Activated CD4-positive, CD25-positive, alpha-beta regulatory T cell treated with anti-CD3 and anti-CD28 coated beads, Interleukin-2, amount 50 U/mL, for 24 hours (primary cell): ENCODE results near the gene TRIM51.
"Not testable (repeated sequence)": the region's sequence is repeated elsewhere in the genome, so short reads cannot be mapped to it uniquely, and the experiment has no call there.

Experiments
- ATAC-seq, 2 donors: fragments of 150-1000 bp; cut with Tn5 transposase; one replicate each; pipeline ENCODE4 v1.10.0; 2021; ENCODE audit warnings: mild to moderate bottlenecking in 1 of 2, moderate library complexity in 1 of 2

The TRIM51 gene, protein sequence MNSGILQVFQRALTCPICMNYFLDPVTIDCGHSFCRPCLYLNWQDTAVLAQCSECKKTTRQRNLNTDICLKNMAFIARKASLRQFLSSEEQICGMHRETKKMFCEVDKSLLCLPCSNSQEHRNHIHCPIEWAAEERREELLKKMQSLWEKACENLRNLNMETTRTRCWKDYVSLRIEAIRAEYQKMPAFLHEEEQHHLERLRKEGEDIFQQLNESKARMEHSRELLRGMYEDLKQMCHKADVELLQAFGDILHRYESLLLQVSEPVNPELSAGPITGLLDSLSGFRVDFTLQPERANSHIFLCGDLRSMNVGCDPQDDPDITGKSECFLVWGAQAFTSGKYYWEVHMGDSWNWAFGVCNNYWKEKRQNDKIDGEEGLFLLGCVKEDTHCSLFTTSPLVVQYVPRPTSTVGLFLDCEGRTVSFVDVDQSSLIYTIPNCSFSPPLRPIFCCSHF

DNA sequence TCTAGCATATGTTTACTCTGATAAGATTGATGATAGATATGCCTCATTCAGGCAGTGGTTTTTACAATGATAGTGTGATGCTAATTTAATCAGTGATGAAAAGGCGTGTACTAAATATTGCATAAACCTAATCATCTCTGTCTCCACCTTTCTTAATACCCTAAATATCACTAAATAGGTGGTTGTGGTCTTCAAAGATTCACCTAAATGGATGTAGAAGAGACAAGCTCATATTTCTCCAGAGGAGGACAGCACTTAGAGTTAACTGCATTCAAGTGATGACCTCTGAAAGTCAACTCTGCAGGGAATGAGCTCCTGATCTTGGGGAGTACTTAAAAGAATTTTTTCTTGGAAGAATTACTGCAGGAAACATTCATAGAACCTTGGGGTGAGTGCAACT lies at the start of gene TRIM51:
Gene TRIM51 (plus strand): TSS at position 301 of the 400 bp plus-strand sequence. CDS start 2,132 bp downstream, outside the sequence.
- ATAC-seq: not testable (repeated sequence)

DNA sequence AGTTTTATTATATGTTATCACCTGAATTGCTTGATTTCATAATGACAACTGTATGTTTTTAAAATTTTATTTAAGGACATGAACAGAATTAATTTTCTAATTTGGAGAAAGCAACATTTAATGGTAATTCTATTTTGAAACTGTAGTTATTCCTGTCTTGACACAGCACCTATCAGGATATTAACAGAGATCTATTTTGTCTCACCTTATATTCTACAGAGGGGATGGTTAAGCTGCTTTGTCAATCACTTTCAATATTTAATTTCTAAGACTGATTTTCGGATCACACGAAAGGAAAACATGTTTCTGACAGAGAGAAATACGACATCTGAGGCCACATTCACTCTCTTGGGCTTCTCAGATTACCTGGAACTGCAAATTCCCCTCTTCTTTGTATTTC lies 44.6 kb upstream of the TRIM51 start, which contains the start of gene OR5D16:
Gene OR5D16 (plus strand): TSS at position 301 of the 400 bp plus-strand sequence. CDS start 0 bp downstream, at position 301.
- ATAC-seq: no peak

DNA sequence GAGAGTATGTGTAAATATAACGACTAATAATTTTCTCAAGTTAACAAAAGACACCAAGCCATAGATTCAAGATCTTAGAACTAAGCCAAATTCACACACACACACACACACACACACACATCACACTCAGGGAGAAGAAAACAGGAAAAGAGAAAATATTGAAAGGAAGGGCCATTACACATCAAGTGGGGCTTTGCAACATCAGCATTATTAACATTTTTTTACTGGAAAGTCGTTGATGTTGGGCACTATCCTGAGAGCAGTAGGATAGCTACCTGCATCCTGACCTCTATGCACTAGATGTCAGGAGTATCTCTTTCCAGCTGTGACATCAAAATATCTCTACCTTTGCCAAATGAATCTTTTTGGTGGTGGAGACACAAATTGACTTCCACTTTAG lies 35.6 kb upstream of the TRIM51 start:
- no peak for ATAC-seq

DNA sequence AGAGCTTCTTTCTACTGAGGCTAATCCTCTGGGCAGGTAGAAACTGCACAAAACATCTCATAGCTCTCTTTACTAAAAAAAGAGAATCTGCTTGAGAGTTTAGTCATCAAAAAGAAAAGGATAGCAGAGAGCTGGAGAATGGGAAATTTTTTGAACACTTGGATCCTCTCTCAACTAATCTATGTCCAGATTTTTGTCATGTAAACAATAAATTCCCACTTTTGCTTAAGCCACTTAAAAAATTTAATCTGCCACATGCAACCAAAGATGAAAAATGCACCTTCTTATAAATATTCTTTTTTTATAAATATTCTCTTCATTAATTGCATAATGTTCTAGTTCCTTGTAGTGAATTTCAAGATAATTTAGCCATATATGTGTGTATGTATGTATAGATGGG lies 34.1 kb upstream of the TRIM51 start:
- no peak for ATAC-seq

DNA sequence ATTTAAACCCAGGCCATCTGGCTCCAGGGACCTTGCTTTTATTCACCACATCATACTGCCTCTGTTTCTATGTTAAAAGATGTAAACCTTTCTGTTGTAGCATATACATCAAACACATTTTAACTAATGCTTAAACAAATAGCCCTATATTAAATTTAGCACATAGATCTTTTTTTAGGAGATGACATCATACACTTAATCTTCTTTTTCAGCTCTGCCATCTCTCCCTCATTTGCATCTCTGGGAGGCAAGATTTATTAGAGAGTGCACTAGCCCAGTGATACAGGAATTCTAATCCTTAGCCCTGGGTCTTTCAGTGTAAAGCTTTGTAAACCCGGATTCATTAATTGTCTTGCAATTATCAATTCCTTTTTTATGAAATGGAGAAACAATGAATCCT lies 31.0 kb upstream of the TRIM51 start:
- no peak for ATAC-seq

DNA sequence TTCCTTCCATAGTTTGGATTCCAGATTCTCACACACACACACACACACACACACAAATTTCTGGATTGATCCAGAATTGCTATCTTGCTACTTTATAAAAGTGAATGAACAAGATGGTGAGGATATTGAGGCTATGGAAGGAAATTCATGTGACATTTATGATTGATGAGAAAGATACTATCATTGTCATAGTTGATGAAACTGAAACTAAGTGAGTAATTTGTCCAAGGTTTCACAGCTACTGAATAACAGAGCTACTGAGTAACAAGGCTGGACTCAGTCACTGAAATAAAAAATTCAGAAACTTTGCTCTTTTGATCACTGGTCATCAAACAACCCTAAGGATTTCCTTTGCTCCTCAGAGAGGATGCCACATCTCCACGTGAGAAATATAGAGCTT lies 28.4 kb upstream of the TRIM51 start:
- ATAC-seq: no peak

DNA sequence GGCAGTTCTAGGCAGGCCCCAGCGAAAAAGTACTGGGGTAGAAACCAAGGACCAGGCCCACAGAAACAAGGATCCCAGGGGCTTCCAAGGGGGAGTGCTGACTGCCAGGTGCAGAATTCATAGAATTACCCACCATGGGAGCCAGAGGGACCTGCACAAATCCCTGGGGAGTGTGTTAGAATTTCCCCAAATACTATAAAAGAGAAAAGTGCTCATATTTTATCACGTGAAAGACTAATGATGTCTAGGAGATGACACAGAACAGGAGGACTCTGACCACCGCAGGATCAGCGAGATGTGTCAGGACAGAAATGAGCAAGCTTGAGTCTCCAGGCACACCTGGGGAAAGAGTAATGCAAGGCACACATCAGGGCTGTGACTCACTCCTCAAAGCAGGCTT lies 15.7 kb upstream of the TRIM51 start:
- not testable (repeated sequence) for ATAC-seq

DNA sequence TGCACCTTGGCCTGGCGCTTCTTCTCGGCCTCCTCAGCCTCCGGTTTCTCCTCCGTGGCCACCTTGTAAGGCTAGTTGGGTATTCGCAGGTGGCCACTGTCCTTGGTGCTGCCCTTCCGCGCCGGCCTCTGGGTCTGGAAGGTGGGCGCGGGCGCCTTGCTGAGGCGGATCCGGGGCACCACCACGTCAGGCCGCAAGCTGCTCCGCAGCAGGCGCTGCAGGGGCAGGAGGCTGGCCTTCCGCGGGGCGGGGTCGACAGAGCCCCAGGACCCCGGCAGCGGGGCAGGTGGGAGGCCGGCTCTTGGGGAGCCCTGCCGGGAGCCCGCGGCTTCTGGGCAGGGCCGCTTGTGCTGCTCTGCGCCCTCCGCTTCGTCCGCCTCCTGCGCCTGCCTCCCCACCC lies 10.4 kb upstream of the TRIM51 start:
- not testable (repeated sequence) for ATAC-seq

DNA sequence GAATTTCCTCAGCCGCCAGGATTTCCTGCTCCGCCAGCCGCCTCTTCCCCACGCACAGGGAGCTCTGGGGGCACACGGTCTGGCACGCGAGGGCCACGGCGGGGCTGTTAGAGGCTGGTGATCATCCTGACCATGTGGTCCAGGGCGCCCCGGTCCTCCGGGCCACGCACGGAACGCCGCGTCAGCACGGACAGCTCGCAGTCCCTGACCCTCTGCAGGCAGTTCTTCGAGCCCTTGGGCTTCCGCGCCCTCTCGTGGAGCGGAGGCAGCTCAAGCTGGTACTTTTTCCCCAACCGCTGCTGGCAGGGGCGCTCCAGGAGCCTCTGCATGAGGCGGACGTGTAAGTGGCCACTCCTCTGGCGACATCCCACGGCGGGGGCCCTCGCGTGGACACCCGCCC lies 10.0 kb upstream of the TRIM51 start:
- ATAC-seq: not testable (repeated sequence)

DNA sequence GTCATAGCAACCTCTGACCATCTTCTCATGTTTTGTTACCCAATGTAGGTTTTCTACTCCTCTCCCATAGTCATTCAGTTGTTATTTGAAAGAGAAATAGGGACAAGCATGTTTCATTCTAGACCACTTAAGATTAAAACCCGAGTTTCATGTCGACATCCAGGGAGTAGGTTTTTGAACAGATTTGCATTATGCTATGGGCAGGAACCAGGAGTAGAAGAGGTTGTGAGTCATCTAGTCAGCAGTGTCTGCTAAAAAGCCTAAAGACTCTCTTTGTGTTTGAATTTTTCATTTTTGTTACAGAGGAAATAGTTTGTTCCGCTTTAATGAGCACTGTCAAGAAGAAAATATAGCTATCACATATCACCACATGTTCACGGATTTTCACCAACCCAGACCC lies 1.9 kb downstream of the TRIM51 start:
- ATAC-seq: not testable (repeated sequence)

DNA sequence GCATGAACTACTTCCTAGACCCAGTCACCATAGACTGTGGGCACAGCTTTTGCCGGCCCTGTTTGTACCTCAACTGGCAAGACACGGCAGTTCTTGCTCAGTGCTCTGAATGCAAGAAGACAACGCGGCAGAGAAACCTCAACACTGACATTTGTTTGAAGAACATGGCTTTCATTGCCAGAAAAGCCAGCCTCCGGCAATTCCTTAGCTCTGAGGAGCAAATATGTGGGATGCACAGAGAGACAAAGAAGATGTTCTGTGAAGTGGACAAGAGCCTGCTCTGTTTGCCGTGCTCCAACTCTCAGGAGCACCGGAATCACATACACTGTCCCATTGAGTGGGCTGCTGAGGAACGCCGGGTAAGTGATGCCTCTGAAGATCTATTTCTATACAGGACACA lies 2.4 kb downstream of the TRIM51 start:
- not testable (repeated sequence) for ATAC-seq

DNA sequence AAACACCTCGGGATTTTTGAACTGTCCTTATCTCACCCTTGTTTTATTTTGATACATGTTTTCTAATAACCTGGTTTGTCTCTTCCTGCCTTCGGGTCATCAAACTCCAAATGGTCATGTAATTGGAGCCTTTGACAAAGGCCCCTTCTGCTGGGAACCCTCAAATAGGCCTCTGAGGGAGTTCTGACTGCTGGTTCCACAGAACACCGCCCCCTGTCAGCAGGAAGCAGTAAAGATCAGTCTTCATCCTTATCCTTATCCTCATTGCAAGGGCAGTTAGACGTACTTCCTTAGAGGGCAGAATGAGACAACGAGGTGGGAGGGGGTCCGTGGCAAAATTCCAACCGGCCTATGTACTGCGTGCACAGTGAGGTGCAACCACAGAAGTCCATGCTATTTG lies 12.1 kb downstream of the TRIM51 start:
- ATAC-seq: no peak

DNA sequence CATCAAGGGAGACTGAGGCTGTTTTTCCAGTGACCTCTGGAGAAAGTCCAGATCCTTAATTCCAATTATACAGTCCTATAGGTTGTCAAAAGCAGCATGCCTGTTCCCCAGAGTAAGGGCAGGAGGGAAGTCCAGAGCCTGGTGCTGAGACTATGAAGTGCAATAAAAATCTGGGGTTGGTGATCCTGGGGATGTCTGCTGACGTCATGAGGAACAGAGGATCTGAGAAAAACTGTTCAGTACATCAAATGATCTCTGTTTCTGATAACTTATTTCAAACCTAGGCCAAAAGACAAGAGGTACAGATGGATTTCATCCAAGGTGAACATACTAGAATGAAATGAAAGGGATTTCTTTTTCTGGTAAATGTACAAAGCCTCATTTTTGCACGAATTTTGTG lies 19.2 kb downstream of the TRIM51 start:
- no peak for ATAC-seq

DNA sequence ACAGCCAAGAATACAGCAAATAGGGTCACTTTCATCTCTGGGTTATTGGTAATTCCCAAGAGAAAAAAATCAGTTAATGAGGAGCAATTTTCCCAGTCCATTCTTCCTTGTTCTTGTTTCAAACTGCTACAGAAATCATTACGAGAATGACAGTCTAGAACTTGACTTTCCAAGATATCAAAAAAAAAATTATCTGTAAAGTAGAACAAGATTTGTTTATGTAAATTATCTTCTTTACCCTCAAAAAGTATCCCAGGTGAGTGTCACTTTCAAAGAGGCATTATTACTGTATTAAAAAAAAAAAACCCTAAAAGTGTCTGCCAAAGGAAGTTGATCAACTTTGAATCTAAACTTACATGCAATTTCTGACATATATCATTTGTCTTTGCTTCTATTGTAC lies 31.4 kb downstream of the TRIM51 start, which contains the start of gene OR5W2:
Gene OR5W2 (minus strand): TSS at position 101 of the 400 bp plus-strand sequence. CDS start 0 bp downstream, at position 101.
- no peak for ATAC-seq

DNA sequence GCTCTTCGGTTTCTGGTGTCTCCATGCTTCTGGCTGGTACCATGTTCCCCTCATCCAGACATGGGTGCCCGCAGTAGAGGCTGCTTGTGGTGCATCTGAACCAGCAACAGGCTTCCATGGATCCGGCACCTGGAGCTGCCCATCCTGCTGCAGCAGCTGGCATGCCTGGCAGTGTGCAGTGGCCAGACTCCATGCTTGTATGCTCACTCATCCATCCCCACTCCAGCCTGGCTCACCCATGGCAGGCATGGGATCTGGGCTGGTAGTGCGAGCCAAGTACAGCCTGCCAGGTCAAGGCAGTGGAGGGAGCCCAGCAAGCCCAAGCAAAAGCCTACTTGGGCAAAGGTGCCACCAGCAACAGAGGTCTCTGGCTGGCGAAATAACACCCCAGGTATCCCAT lies 37.4 kb downstream of the TRIM51 start:
- ATAC-seq: no peak

DNA sequence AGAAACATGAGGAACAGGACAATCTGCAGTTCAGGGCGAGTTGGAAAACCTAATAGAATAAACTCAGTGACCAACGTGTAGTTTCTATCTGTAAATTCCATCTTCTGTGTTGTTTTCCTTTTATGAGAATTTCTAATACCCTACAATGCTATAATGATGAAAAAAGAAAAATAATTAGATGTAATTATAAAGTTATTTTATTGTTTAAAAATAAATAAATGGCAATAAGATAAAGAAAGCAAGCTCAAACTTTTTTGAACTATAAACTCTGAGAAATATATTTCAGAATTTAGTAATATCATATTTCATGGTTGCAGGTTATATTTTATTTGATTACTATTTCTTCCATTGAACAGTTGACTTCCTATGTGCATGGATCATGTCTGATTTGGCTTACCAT lies 53.2 kb downstream of the TRIM51 start, which contains the start of gene OR5I1:
Gene OR5I1 (minus strand): TSS at position 101 of the 400 bp plus-strand sequence. CDS start 0 bp downstream, at position 101.
- no peak for ATAC-seq
